GM21737 (cell line): Measurements from ENCODE around the gene GNPDA2.

Experiments
- ATAC-seq: cut with Tn5 transposase; IDR thresholded peaks from one replicate; pipeline ENCODE4 v1.9.1; 2021; ENCODE audit warnings: mild to moderate bottlenecking, moderate library complexity; ENCODE audit not compliant: unreplicated experiment

GNPDA2 gene

DNA sequence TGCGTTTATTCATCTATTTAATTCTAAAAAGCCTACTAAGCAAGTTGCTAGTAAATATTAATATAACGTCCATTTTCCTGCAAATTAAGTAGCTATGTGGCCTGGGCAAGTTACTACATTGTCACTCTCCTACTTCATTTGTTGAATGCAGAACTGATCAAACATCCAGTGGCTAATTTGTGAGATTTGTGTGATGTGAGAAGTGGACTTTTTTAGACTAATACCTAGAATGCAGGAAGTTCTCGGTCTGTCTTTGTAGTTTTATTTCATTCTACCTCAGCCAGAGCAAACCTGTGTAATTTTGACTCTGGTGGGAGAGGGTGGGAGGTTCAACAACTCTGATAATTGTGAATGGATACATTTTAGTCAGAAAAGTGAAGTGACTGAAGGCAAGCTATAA is 47.3 kb downstream of the GNPDA2 start:
- ATAC-seq: no peak

DNA sequence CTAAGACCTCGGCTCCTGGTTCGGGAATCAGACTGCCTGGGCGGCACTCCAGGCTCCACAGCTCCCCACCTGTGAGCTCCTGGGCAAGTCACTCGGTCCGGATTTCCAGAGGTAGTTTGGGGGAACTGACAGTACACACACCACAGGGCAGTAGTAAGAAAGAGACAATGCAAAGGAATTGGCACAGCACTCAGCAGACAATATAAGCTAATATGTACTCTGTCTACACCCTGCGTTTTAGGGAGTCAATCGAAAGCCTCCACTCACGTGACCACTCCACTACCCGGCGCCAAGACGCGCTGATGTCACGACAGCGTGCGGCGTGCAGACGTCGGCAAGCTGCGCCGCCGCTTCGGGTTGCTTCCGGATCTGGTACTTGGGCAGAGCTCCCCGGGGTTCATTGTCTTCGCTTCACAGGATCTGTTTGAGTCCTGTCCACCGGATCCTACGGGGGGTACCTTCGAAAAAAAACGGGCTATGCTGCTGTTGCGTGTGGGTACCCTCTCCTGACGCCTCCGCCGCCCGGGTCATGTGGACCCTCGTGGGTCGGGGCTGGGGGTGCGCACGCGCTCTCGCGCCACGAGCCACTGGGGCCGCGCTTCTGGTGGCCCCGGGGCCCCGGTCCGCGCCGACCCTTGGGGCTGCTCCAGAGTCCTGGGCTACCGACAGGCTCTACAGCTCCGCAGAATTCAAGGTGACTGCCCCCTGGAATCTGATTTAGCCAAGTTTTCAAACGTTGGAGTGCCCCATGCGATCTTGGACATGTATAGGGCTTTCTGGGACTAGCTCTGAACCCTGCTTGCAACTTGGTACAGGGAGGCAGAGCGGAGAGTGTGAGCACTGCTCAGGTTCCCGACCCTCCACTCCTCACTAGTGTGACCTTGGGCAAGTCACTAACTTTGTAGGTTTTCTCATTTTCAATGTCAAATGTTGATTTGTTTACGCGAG is 48.0 kb downstream of the GNPDA2 start, which contains the start of gene GUF1:
GUF1 (plus strand) TSS at position 327 of the 948 bp plus-strand sequence; CDS start at position 530, 203 bp downstream.
- ATAC-seq: peak; percentile 96

- no peak for ATAC-seq
Measured at GRCh38 chr4:44675366-44675765, 51.0 kb downstream of the GNPDA2 start.

DNA sequence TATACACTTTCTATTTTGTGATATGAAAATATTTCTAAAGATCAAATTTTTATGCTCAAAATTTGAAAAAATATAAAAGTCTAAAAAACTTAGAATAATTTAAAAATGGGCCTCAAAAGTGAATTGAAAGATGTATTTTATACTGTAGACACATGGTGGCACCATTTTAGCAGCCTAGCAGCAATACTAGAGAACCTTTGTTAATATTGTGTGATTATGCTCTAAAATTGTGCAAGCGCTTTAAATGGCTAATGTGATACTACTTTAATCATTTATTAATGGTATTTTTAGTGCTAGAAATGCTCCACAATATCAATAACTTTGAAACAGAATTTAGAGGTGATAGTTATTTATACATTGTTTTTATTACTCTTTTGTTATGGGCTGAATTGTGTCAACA is 51.9 kb downstream of the GNPDA2 start:
- ATAC-seq: no peak

DNA sequence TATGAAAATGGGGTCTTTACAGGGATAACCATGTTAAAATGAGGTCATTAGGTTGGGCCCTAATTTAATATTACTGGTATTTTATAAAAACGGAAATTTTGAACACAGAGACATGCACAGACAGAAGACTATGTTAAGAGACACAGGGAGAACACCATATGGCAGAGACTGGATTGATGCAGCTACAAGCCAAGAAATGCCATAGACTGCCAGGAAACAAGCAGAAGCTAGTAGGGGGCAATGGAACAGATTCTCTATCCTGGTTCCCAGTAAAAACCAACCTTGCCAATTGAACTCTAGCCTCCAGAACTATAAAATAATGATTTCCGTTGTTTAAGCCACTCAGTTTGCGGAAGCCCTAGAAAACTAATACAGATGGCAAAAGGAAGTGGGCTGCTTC is 54.7 kb downstream of the GNPDA2 start:
- ATAC-seq: no peak

- no peak for ATAC-seq
Measured at GRCh38 chr4:44670506-44671199, 55.7 kb downstream of the GNPDA2 start.

DNA sequence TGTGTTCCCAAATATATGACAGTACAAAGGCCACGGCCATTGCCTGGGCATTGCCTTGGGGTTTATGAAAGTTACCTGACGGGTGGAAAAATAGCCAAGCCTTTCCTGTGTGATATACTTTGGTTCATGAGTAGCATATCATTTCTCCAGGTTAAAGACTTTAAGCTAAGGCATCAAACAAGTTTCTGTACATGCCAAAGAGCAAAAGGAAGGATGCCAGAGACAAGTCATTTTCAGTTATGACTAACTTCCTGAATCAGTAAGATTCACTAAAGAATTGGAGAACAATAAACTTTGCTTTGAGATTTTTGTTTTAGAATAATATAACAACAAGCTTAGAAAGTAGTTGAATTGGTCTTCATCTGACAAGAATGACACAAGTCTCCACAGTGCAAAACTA is 57.8 kb downstream of the GNPDA2 start:
- ATAC-seq: no peak

GRCh38 chr4:44663539-44664263 is 62.7 kb downstream of the GNPDA2 start:
- no peak for ATAC-seq

DNA sequence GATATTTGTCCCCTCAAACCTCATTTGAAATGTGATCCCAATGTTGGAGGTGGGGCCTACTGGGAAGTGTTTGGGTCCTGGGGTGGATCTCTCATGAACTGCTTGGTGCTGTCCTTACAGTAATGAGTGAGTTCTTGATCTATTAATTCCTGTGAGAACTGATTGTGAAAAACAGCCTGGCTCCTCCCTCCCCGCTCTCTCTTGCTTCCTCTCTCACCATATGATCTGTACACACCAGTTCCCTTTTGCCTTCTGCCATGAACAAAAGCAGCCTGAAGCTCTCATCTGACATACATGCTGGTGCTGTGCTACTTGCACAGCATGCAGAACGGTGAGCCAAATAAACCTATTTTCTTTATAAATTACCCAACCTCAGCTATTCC is 63.7 kb downstream of the GNPDA2 start:
- ATAC-seq: no peak

DNA sequence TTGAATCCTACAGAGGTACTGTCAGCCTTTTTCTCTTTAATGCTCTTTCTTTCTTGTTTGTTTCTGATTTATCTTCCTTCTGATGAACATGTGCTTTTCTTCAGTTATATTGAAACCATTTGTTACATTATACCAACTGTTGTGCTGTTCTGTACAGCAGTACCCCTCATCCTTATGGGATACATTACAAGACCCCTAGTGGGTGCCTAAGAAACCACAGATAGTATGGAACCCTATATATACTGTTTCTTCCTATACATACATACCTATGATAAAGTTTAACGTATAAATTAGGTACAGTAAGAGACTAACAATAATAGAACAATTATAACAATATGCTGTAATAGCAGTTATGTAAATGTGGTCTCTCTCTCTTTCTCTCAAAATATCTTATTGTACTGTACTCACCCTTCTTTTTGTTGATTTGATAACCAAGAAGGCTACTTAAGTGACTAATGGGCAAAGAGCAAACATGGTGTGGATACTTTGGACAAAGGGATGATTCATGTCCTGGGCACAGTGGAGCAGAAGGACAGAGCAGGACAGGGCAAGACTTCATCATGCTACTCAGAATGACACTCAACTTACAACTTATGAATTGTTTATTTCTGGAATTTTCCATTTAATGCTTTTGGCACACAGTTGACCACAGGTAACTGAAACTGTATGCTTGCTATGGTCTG is 64.3 kb downstream of the GNPDA2 start:
- ATAC-seq: no peak

DNA sequence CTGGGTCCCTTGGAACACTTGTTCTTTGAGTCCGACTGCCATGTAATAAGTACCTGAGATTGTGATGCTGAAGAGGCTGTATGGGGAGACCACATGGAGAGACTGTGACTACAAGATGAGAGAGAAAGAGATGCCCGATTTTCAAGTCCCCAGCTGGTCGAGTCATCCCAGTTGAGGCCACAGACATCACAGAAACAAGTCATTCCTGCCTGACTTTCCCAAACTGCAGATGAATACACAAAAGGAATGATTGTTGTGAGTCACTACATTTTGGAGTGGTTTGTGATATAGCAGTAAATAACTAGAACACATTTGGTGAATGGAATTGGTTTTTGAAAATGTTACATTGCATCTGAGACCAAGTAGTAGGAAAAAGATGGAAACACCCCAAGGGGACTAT is 66.0 kb downstream of the GNPDA2 start:
- no peak for ATAC-seq

GRCh38 chr4:44652002-44652401 is 74.4 kb downstream of the GNPDA2 start:
- no peak for ATAC-seq
